Endothelial cell of umbilical vein (primary cell): Measurements from ENCODE around the gene MAP3K1. TPM values are rescaled to one million over a fixed set of nuclear protein-coding genes. Genes with fewer than 3 reads are reported as not detected.

Experiments used
- BruUV-seq: library from RNA; stranded (reverse); fragments of 400-500 nt; replicated peaks from 2 replicates; lab custom pipeline; 2021; lab: Mats Ljungman, UMichigan
- CTCF ChIA-PET: fragments of 300-600, 350-600 bp; sonication (Branson Sonifier 250); formaldehyde crosslinking; loops from one replicate; lab custom pipeline; 2021; ENCODE audit warnings: antibody characterized with exemption, inconsistent platforms; lab: Charles Lee
- POLR2A ChIA-PET: fragments of 300-600, 350-600 bp; sonication (Branson Sonifier 250); formaldehyde crosslinking; loops from one replicate; lab custom pipeline; 2021; ENCODE audit warnings: antibody characterized with exemption, inconsistent platforms; lab: Charles Lee
- DNase-seq: peaks from one replicate; pipeline ENCODE4 v3.0.0-alpha.2; 2011; ENCODE audit warnings: low read depth, low spot score
- FAIRE-seq: peaks from 2 replicates; lab custom pipeline; 2011; peaks lifted over from hg19 to GRCh38; lab: Jason Lieb, UNC
- H2AFZ ChIP-seq: 2 replicates; pipeline ENCODE4 v1.6.0; 2012; ENCODE audit warnings: low read depth, low read length, control low read depth, inconsistent platforms
- H3K27ac ChIP-seq: 2 replicates; pipeline ENCODE4 v1.5.1; 2011; ENCODE audit warnings: low read depth, mild to moderate bottlenecking, control low read depth, low read length, moderate library complexity; ENCODE audit not compliant: insufficient read depth
- H3K27me3 ChIP-seq, 2 experiments: 2 replicates each; pipeline versions ENCODE4 v1.6.0 to v1.6.1; 2011; ENCODE audit warnings: low read length in 2 of 2, mixed read lengths in 1 of 2; ENCODE audit not compliant: control insufficient read depth in 2 of 2, insufficient read depth in 2 of 2
- H3K36me3 ChIP-seq, 2 experiments: 2 replicates in 1 of 2; 3 replicates in 1 of 2; pipeline ENCODE4 v1.5.1; 2011; ENCODE audit warnings: low read length in 2 of 2, mild to moderate bottlenecking in 1 of 2, moderate library complexity in 1 of 2; ENCODE audit not compliant: control insufficient read depth in 2 of 2, insufficient read depth in 2 of 2; ENCODE audit errors: extremely low read depth in 1 of 2
- H3K4me1 ChIP-seq: 3 replicates; pipeline ENCODE4 v1.5.1; 2011; ENCODE audit warnings: mild to moderate bottlenecking, low read length; ENCODE audit not compliant: control insufficient read depth, insufficient read depth; ENCODE audit errors: extremely low read depth
- H3K4me2 ChIP-seq: 2 replicates; pipeline ENCODE4 v1.6.1; 2011; ENCODE audit warnings: low read length, control low read depth, mixed read lengths; ENCODE audit not compliant: insufficient read depth
- H3K4me3 ChIP-seq, 3 experiments: fragments of 200-600 bp in 1 of 3; sonication (generic), shearing (Covaris generic) in 1 of 3; replicated peaks in 1 of 3; 2 replicates each; pipeline ENCODE4 v1.5.1; 2011 to 2016; ENCODE audit warnings: control low read depth in 3 of 3, low read length in 3 of 3, mild to moderate bottlenecking in 2 of 3, inconsistent platforms in 1 of 3, low read depth in 1 of 3, moderate library complexity in 1 of 3; ENCODE audit not compliant: insufficient read depth in 1 of 3
- H3K79me2 ChIP-seq: 2 replicates; pipeline ENCODE4 v1.6.0; 2012; ENCODE audit warnings: low read length, inconsistent platforms; ENCODE audit not compliant: control insufficient read depth, insufficient read depth
- H3K9ac ChIP-seq: replicated peaks from 2 replicates; pipeline ENCODE3; 2011; ENCODE audit warnings: low read length, control low read depth; ENCODE audit not compliant: insufficient read depth; ENCODE audit errors: extremely low read depth
- H3K9me1 ChIP-seq: replicated peaks from 3 replicates; pipeline ENCODE4 v1.6.0; 2011; ENCODE audit warnings: mild to moderate bottlenecking, low read length; ENCODE audit not compliant: control insufficient read depth, insufficient read depth; ENCODE audit errors: extremely low read depth
- H3K9me3 ChIP-seq: replicated peaks from 2 replicates; pipeline ENCODE4 v1.5.1; 2012; ENCODE audit warnings: low read length, inconsistent platforms; ENCODE audit not compliant: control insufficient read depth, insufficient read depth
- H4K20me1 ChIP-seq: replicated peaks from 2 replicates; pipeline ENCODE3; 2011; ENCODE audit warnings: mild to moderate bottlenecking, low read length; ENCODE audit not compliant: control insufficient read depth, insufficient read depth; ENCODE audit errors: extremely low read depth
- EZH2 ChIP-seq: IDR thresholded peaks from 2 replicates; pipeline ENCODE4 v1.6.1; 2012; ENCODE audit warnings: borderline replicate concordance, low read depth, mild to moderate bottlenecking, moderate library complexity, low read length, inconsistent platforms; ENCODE audit not compliant: severe bottlenecking
- FOS ChIP-seq: IDR thresholded peaks from 2 replicates; pipeline ENCODE4 v1.6.1; 2011; ENCODE audit warnings: mild to moderate bottlenecking, low read length, moderate library complexity, borderline replicate concordance; ENCODE audit not compliant: insufficient read depth
- GATA2 ChIP-seq: IDR thresholded peaks from 2 replicates; pipeline ENCODE4 v1.7.0; 2011; ENCODE audit warnings: low read depth, mild to moderate bottlenecking, moderate library complexity, mixed read lengths, low read length; ENCODE audit not compliant: insufficient read length, insufficient read depth
- JUN ChIP-seq: IDR thresholded peaks from 2 replicates; pipeline ENCODE4 v1.6.1; 2011; ENCODE audit warnings: borderline replicate concordance, low read depth; ENCODE audit not compliant: insufficient read length, insufficient read depth
- MYC ChIP-seq: IDR thresholded peaks from one replicate; pipeline ENCODE4 v1.6.1; 2011; ENCODE audit warnings: mild to moderate bottlenecking, low read depth, low read length
- POLR2A ChIP-seq: IDR thresholded peaks from 2 replicates; pipeline ENCODE4 v1.6.1; 2012; ENCODE audit warnings: low read depth, mild to moderate bottlenecking, control low read depth, low read length
- POLR2AphosphoS5 ChIP-seq: IDR thresholded peaks from 2 replicates; pipeline ENCODE4 v1.6.1; 2012; ENCODE audit warnings: low read depth, mild to moderate bottlenecking, control low read depth, low read length, moderate library complexity; ENCODE audit not compliant: insufficient read depth
- dilution Hi-C: fragments of 300-500 bp; cut with MboI; formaldehyde crosslinking; loops from one replicate; pipeline ENCODE4 v1.15.0; 2019; ENCODE audit warnings: low sequenced_read_pairs; ENCODE audit not compliant: extremely low pct_ligation_motif_present
- intact Hi-C: fragments of 100-400 bp; cut with micrococcal nuclease; formaldehyde crosslinking; loops from one replicate; pipeline ENCODE4 v1.10.0; 2022
- polyA plus RNA-seq, 4 experiments: library from polyadenylated mRNA; depleted of rRNA in 3 of 4; stranded (reverse) in 3 of 4; unstranded in 1 of 4; fragments of >200 nt; gene quantifications; 2 replicates each; pipeline versions ENCODE4 v1.2.1 to v1.2.3, GENCODE V29; 2011 to 2012; ENCODE audit warnings: missing spikeins in 1 of 4
- total RNA-seq: library from RNA; stranded (reverse); gene quantifications from 2 replicates; pipeline ENCODE4 v1.2.3, GENCODE V29; 2021
- TF ChIP-seq, protein P1 (sequence below), 2 donors: IDR thresholded peaks; 1 replicate in 1 of 2; 2 replicates in 1 of 2; pipeline ENCODE4 v1.5.1; 2011; ENCODE audit warnings: low read length in 2 of 2, mild to moderate bottlenecking in 2 of 2, moderate library complexity in 2 of 2, control low read depth in 1 of 2, inconsistent platforms in 1 of 2, low read depth in 1 of 2; ENCODE audit not compliant: insufficient read depth in 1 of 2; ENCODE audit errors: extremely low read depth in 1 of 2
- TF ChIP-seq, protein P2 (sequence below): IDR thresholded peaks from 2 replicates; pipeline ENCODE4 v1.6.1; 2011; ENCODE audit not compliant: insufficient read depth, insufficient read length

MAP3K1 gene
- total and polyA plus RNA-seq, 2 donors (not counting 3 experiments of a cell fraction or from before 2014, with no cell fraction given) = 5.7 to 14.4 TPM

- peaks cover 9% of the 10 kb centered on the region for H3K4me1 ChIP-seq
- DNase-seq (no peak), FAIRE-seq (peak; percentile 44)
- H3K27me3 ChIP-seq = no peaks in the 10 kb centered on the region
- no peaks in the 10 kb centered on the region for H3K9me3 ChIP-seq
- CTCF ChIA-PET = interaction anchor here (0.6 to 2.3 kb wide), 10 partner anchors 10 to 639 kb away, joined by 3 to 8 read pairs (median 4); no protein-coding TSS in a partner anchor
- no peaks in the 10 kb centered on the region for H3K36me3 ChIP-seq
- BruUV-seq = TSS peak; percentile 89
- peak overlapping the region; percentile 36 to 81 (median 57) for H3K4me3 ChIP-seq
- POLR2A ChIA-PET = interaction anchor here (0.9 to 1.7 kb wide), 3 partner anchors 10 to 40 kb away, joined by 3 to 6 read pairs (median 4); no protein-coding TSS in a partner anchor
- H4K20me1 ChIP-seq = no peaks in the 10 kb centered on the region
- H3K27ac ChIP-seq = peak overlapping the region; percentile 93
- no peaks in the 10 kb centered on the region for H3K79me2 ChIP-seq
- peak overlapping the region; percentile 65 for H2AFZ ChIP-seq
- peak overlapping the region; percentile 98 for H3K9ac ChIP-seq
- TF ChIP-seq, protein P1, sequence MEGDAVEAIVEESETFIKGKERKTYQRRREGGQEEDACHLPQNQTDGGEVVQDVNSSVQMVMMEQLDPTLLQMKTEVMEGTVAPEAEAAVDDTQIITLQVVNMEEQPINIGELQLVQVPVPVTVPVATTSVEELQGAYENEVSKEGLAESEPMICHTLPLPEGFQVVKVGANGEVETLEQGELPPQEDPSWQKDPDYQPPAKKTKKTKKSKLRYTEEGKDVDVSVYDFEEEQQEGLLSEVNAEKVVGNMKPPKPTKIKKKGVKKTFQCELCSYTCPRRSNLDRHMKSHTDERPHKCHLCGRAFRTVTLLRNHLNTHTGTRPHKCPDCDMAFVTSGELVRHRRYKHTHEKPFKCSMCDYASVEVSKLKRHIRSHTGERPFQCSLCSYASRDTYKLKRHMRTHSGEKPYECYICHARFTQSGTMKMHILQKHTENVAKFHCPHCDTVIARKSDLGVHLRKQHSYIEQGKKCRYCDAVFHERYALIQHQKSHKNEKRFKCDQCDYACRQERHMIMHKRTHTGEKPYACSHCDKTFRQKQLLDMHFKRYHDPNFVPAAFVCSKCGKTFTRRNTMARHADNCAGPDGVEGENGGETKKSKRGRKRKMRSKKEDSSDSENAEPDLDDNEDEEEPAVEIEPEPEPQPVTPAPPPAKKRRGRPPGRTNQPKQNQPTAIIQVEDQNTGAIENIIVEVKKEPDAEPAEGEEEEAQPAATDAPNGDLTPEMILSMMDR (IDR thresholded peaks at IDR 0.05; ENCODE audit: extremely low read depth in 1 of 2, insufficient read depth in 1 of 2, low read depth in 1 of 2, low read length in 2 of 2) = no peak
- TF ChIP-seq POLR2AphosphoS5 (no peak), EZH2 (no peak), FOS (no peak), POLR2A (no peak), GATA2 (no peak), JUN (no peak), MYC (no peak)
- TF ChIP-seq, protein P2, sequence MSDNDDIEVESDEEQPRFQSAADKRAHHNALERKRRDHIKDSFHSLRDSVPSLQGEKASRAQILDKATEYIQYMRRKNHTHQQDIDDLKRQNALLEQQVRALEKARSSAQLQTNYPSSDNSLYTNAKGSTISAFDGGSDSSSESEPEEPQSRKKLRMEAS = no peak
- intact Hi-C loops (loop anchor here (1.0 kb wide), 1 partner anchor 263 kb away; no protein-coding TSS in a partner anchor), dilution Hi-C loops (no loop called here)
- peak overlapping the region; percentile 68 for H3K4me2 ChIP-seq
- no peaks in the 10 kb centered on the region for H3K9me1 ChIP-seq
Observed at GRCh38 chr5:56910210-56910965, 95.0 kb downstream of the MAP3K1 start.
